ENCODE measurements around the gene P2RX7.
"Not testable (repeated sequence)": the region's sequence is repeated elsewhere in the genome, so short reads cannot be mapped to it uniquely, and the experiment has no call there.

Gene P2RX7

DNA sequence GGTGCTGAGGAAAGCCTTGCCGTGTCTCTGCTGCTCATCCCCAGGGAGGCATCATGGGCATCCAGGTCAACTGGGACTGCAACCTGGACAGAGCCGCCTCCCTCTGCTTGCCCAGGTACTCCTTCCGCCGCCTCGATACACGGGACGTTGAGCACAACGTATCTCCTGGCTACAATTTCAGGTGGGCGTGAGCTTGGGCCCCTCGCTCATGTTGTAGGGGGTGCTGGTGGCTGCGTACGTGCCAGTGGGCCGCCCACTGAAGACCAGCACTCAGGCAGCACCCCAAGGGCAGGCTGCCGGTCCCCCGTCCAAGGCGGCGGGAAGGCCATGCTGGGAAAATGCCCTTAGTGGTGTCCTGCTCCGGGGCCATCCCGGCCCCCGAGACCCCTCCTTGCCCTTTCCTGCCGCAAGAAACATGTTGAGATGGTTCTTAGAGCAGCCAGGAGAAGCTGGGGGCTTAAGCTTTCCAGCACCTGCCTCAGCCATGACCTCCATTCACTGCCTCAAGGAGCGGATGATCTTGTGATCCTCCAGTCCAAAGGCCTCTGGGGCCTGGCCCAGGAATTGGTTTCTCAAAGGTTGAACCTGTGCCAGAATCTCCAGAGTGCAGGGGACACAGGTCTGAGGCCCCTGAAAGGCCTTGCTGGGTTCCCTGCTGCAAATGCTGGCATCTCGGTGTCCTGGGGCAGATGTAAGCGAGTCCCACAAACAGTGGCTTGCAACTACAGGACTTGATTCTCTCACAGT lies 96.4 kb downstream of the P2RX7 start:
- DNase-seq (ENCODE audit: low read depth, low spot score), result no peak

GRCh38 chr12:121229826-121230537 lies 97.3 kb downstream of the P2RX7 start:
- DNase-seq (ENCODE audit: low read depth, low spot score), result not testable (repeated sequence)

DNA sequence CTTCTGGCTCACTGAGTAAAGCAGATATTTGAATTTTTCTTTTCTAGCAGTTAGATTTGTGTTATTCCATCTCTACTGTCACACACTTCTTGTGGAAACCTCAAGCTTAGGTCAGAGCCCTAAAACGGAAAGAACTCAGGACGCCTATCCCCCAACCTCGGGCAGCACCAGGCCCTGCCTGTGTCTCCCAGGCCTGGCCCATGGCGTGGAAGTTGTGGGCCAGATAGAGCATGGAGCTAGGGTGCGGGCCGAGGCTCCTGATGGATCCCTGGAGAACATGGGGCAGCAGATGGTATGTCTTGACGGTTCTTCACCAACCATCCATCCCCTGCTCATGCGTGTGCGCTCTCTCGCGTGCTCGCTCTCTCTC lies 97.8 kb downstream of the P2RX7 start:
- no peak for DNase-seq (ENCODE audit: low read depth, low spot score)

GRCh38 chr12:121232163-121232562 lies 99.5 kb downstream of the P2RX7 start:
- DNase-seq (ENCODE audit: low read depth, low spot score), result no peak

DNA sequence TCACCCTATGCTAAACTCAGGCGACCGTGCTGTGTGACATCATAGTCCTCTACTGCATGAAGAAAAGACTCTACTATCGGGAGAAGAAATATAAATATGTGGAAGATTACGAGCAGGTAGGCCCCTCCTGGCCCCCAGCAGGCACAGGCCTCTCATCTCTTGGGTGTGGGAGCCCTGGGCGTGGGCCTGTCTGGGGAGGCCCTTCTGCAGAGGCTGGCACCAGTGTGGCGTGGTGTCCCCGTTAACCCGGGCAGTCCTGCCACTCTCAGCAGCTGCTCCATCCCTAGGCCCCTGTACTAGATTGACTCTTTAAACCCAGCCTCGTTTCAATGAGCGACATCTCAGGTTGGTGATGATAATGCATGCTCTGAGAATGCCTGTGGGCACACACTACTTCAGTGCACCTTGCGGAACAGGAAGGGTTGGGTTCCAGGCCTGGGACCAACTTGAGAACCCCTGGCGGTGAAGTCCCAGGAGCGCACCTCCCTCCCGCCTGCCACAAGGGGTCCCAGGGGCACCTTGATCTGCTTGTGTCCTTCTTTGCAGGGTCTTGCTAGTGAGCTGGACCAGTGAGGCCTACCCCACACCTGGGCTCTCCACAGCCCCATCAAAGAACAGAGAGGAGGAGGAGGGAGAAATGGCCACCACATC lies 100.4 kb downstream of the P2RX7 start:
- DNase-seq (ENCODE audit: low read depth, low spot score), result no peak

DNA sequence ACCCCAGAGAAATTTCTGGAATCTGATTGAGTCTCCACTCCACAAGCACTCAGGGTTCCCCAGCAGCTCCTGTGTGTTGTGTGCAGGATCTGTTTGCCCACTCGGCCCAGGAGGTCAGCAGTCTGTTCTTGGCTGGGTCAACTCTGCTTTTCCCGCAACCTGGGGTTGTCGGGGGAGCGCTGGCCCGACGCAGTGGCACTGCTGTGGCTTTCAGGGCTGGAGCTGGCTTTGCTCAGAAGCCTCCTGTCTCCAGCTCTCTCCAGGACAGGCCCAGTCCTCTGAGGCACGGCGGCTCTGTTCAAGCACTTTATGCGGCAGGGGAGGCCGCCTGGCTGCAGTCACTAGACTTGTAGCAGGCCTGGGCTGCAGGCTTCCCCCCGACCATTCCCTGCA lies 100.9 kb downstream of the P2RX7 start:
- DNase-seq (ENCODE audit: low read depth, low spot score), result no peak

DNA sequence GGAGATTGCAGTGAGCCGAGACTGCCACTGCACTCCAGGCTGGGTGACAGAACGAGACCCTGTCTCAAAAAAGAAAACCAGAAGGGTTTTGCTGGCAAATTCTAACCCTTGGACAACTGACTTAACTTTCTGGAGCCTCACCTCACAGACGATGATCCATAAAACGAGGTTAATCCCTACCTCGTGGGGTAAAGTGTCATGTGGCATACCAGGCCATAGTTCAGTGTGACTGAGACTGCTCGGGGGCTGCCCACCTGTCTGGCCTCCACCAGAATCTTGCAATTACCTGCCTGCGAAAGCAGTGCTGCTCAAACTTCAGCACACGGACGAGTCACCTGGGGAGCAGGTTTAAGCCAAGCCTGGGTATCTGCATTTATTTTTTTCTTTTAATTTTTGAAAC lies 104.1 kb downstream of the P2RX7 start:
- DNase-seq (ENCODE audit: low read depth, low spot score), result no peak

DNA sequence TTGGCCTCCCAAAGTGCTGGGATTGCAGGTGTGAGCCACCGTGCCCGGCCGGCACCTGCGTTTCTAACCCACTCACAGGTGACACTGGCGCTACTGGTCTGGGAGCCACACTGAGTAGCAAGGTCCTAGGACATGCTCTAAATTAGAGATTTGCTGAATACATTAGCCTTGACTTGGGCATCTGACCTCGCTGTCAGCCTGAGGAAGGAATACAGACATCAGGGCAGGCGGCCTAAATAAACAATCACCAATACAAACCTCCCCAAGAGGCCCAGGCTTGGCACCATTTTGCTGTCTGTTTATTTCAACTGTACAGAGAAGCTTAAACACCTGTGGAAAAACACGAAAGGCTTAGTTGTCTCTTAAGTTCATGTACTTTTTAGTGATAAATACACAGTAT lies 104.7 kb downstream of the P2RX7 start:
- no peak for DNase-seq (ENCODE audit: low read depth, low spot score)

Measured in activated CD4-positive, CD25-positive, alpha-beta regulatory T cell treated with anti-CD3 and anti-CD28 coated beads, Interleukin-2, amount 50 U/mL, for 16 hours (primary cell).